ENCODE data around the gene GPN2. TPM values are rescaled to one million over a fixed set of nuclear protein-coding genes. Genes with fewer than 3 reads are reported as not detected.

GPN2 gene
- total and polyA plus RNA-seq, 9 of the 15 experiments (the other 6 are each of a cell fraction or from before 2014, with no cell fraction given): 9.9 to 58.8 (median 20.4) TPM

- TF ChIP-seq ZBTB33 (CRISPR knock-in tag; IDR thresholded peaks at IDR 0.05) (peak; percentile 37; the same call in 1 of the 2 replicates), ZNF347 (CRISPR knock-in tag; IDR thresholded peaks at IDR 0.05; ENCODE audit: low read depth) (no peak), FOSL1 (tag; conservative IDR thresholded peaks at IDR 0.05) (peak; percentile 29; the same call in 1 of the 2 replicates), GATAD2A (IDR thresholded peaks at IDR 0.05) (no peak), PHTF2 (CRISPR knock-in tag; IDR thresholded peaks at IDR 0.05) (no peak), MNT (conservative IDR thresholded peaks at IDR 0.05) (peak; percentile 69 to 93), ZNF384 (IDR thresholded peaks at IDR 0.05; ENCODE audit: low read depth, low read length) (no peak), NFXL1 (CRISPR knock-in tag; IDR thresholded peaks at IDR 0.05) (no peak), POU5F1 (IDR thresholded peaks at IDR 0.05; ENCODE audit: borderline replicate concordance, low read depth, low read length, partially characterized antibody) (no peak), ZSCAN32 (CRISPR knock-in tag; IDR thresholded peaks at IDR 0.05) (no peak), PREB (CRISPR knock-in tag; IDR thresholded peaks at IDR 0.05) (no peak), ZNF263 (CRISPR knock-in tag; IDR thresholded peaks at IDR 0.05; ENCODE audit: borderline replicate concordance) (no peak), YY1 (IDR thresholded peaks at IDR 0.05; ENCODE audit: borderline replicate concordance in 1 of 3, control insufficient read depth in 1 of 3, extremely low read depth in 1 of 3, insufficient read depth in 3 of 3, insufficient read length in 1 of 3, insufficient replicate concordance in 2 of 3, low read depth in 1 of 3, low read length in 2 of 3) (peak; percentile 98 to 99 (median 99)), ELF2 (CRISPR knock-in tag; IDR thresholded peaks at IDR 0.05) (no peak; the same call in 1 of the 2 replicates), ZBED1 (IDR thresholded peaks at IDR 0.05) (no peak; the same call in 1 of the 2 replicates), RUNX1 (IDR thresholded peaks at IDR 0.05; ENCODE audit: low read depth) (0 out of 2 replicates have a peak, but pooled peaks have one; percentile 55), KLF10 (CRISPR knock-in tag; IDR thresholded peaks at IDR 0.05) (no peak)
- TF ChIP-seq, protein P1, sequence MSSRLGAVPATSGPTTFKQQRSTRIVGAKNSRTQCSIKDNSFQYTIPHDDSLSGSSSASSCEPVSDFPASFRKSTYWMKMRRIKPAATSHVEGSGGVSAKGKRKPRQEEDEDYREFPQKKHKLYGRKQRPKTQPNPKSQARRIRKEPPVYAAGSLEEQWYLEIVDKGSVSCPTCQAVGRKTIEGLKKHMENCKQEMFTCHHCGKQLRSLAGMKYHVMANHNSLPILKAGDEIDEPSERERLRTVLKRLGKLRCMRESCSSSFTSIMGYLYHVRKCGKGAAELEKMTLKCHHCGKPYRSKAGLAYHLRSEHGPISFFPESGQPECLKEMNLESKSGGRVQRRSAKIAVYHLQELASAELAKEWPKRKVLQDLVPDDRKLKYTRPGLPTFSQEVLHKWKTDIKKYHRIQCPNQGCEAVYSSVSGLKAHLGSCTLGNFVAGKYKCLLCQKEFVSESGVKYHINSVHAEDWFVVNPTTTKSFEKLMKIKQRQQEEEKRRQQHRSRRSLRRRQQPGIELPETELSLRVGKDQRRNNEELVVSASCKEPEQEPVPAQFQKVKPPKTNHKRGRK (tag; IDR thresholded peaks at IDR 0.05): 0 out of 2 replicates have a peak, but pooled peaks have one; percentile 51
- TF ChIP-seq, protein P2, sequence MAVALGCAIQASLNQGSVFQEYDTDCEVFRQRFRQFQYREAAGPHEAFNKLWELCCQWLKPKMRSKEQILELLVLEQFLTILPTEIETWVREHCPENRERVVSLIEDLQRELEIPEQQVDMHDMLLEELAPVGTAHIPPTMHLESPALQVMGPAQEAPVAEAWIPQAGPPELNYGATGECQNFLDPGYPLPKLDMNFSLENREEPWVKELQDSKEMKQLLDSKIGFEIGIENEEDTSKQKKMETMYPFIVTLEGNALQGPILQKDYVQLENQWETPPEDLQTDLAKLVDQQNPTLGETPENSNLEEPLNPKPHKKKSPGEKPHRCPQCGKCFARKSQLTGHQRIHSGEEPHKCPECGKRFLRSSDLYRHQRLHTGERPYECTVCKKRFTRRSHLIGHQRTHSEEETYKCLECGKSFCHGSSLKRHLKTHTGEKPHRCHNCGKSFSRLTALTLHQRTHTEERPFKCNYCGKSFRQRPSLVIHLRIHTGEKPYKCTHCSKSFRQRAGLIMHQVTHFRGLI (CRISPR knock-in tag; IDR thresholded peaks at IDR 0.05): no peak
Measured at GRCh38 chr1:26900001-26900814, 10.1 kb upstream of the GPN2 start, which contains the start of gene GPATCH3 (continued).

All from K562 (cell line).